Lower leg skin (tissue), 3 donors: ENCODE measurements around the gene ABLIM3.

Source experiments
- POLR2A ChIP-seq, 2 donors: fragments of 450-650 bp; IDR thresholded peaks; one replicate each; pipeline ENCODE4 v1.6.1; 2016 to 2017; ENCODE audit warnings: antibody characterized with exemption in 2 of 2, mild to moderate bottlenecking in 1 of 2, moderate library complexity in 1 of 2
- TF ChIP-seq, protein P1 (sequence below), 3 donors: fragments of 450-650 bp; IDR thresholded peaks; one replicate each; pipeline ENCODE4 v1.5.1; 2016; ENCODE audit warnings: antibody characterized with exemption in 3 of 3, mild to moderate bottlenecking in 3 of 3, moderate library complexity in 2 of 3

DNA sequence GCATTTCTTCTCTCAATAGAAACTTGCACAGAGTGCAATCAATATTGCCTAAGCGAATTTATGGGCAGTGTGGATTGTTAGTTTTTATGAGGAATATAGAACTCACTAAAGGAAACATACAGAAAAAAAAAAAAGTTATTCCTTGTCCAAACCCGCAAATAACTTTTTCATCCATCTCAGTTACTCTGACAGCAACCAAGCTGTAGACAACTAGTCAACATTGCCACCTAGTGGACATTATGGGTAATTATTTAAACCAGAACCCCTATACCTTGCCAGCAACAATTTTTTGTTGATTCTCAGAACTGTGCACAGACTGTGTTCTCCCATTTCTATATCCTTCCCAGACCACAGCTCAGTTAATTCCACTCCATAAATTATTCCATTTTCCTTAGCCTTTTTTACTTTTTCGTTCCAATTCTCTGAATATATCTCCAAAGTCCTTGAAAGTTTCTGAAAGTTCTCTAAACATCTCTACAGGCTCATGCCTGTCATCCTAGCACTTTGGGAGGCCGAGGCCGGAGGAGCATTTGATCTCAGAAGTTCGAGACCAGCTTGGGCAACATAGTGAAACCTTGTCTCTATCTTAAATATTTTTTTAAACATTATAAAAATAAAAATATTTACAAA, 127.8 kb downstream of the ABLIM3 start:
- TF ChIP-seq, protein P1, sequence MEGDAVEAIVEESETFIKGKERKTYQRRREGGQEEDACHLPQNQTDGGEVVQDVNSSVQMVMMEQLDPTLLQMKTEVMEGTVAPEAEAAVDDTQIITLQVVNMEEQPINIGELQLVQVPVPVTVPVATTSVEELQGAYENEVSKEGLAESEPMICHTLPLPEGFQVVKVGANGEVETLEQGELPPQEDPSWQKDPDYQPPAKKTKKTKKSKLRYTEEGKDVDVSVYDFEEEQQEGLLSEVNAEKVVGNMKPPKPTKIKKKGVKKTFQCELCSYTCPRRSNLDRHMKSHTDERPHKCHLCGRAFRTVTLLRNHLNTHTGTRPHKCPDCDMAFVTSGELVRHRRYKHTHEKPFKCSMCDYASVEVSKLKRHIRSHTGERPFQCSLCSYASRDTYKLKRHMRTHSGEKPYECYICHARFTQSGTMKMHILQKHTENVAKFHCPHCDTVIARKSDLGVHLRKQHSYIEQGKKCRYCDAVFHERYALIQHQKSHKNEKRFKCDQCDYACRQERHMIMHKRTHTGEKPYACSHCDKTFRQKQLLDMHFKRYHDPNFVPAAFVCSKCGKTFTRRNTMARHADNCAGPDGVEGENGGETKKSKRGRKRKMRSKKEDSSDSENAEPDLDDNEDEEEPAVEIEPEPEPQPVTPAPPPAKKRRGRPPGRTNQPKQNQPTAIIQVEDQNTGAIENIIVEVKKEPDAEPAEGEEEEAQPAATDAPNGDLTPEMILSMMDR (IDR thresholded peaks at IDR 0.05) = peak in 1 of 3 donors; percentile 21
- no peak for TF ChIP-seq POLR2A (IDR thresholded peaks at IDR 0.05)
